ENCODE measurements around the gene CRYBG3.

CRYBG3 gene

GRCh38 chr3:97930018-97930417 lies 108.2 kb downstream of the CRYBG3 start:
- no peak for TF ChIP-seq CTCF (IDR thresholded peaks at IDR 0.05; ENCODE audit: borderline replicate concordance, insufficient read depth, low read depth, low read length)
- no peak overlapping the region for H3K4me3 ChIP-seq (ENCODE audit: low read depth, low read length)

- no peak overlapping the region for H3K4me3 ChIP-seq (ENCODE audit: low read depth, low read length)
- no peak for TF ChIP-seq CTCF (IDR thresholded peaks at IDR 0.05; ENCODE audit: borderline replicate concordance, insufficient read depth, low read depth, low read length)
These were observed 109.4 kb downstream of the CRYBG3 start for GRCh38 chr3:97931218-97931617.

- TF ChIP-seq CTCF (IDR thresholded peaks at IDR 0.05; ENCODE audit: borderline replicate concordance, insufficient read depth, low read depth, low read length), result no peak
- no peak overlapping the region for H3K4me3 ChIP-seq (ENCODE audit: low read depth, low read length)
These were observed 110.6 kb downstream of the CRYBG3 start for GRCh38 chr3:97932387-97932801.

- TF ChIP-seq CTCF (IDR thresholded peaks at IDR 0.05; ENCODE audit: borderline replicate concordance, insufficient read depth, low read depth, low read length), result no peak
- no peak overlapping the region for H3K4me3 ChIP-seq (ENCODE audit: low read depth, low read length)
These were observed 113.3 kb downstream of the CRYBG3 start for GRCh38 chr3:97934980-97935695.

GRCh38 chr3:97935842-97936241 lies 114.0 kb downstream of the CRYBG3 start:
- H3K4me3 ChIP-seq (ENCODE audit: low read depth, low read length), result no peak overlapping the region
- TF ChIP-seq CTCF (IDR thresholded peaks at IDR 0.05; ENCODE audit: borderline replicate concordance, insufficient read depth, low read depth, low read length), result no peak

- TF ChIP-seq CTCF (IDR thresholded peaks at IDR 0.05; ENCODE audit: borderline replicate concordance, insufficient read depth, low read depth, low read length), result no peak
These were observed 115.4 kb downstream of the CRYBG3 start for GRCh38 chr3:97937205-97937604.

GRCh38 chr3:97938444-97938843 lies 116.6 kb downstream of the CRYBG3 start:
- no peak for TF ChIP-seq CTCF (IDR thresholded peaks at IDR 0.05; ENCODE audit: borderline replicate concordance, insufficient read depth, low read depth, low read length)
- no peak overlapping the region for H3K4me3 ChIP-seq (ENCODE audit: low read depth, low read length)

More at GRCh38 chr3:97937205-97937604, 115.4 kb downstream of the CRYBG3 start:
- H3K4me3 ChIP-seq (ENCODE audit: low read depth, low read length), result no peak overlapping the region

Measured in GM12875 (cell line).